HG03039 (cell line): ENCODE data around the gene ARHGEF40.

Experiments
- ATAC-seq: cut with Tn5 transposase; IDR thresholded peaks from one replicate; pipeline ENCODE4 v1.9.1; 2021; ENCODE audit warnings: mild to moderate bottlenecking, moderate library complexity; ENCODE audit not compliant: unreplicated experiment

Gene ARHGEF40

GRCh38 chr14:21070083-21070609, at the start of gene ARHGEF40:
TSS of gene ARHGEF40 (plus strand) at chr14:21070304. CDS start at chr14:21070397, 93 bp downstream.
- no peak for ATAC-seq

- no peak for ATAC-seq
Measured at GRCh38 chr14:21020977-21021545, 49.0 kb upstream of the ARHGEF40 start.

- no peak for ATAC-seq
Measured at GRCh38 chr14:21022686-21023085, 47.4 kb upstream of the ARHGEF40 start.

GRCh38 chr14:21023174-21023573, 46.9 kb upstream of the ARHGEF40 start:
- ATAC-seq, result no peak

DNA sequence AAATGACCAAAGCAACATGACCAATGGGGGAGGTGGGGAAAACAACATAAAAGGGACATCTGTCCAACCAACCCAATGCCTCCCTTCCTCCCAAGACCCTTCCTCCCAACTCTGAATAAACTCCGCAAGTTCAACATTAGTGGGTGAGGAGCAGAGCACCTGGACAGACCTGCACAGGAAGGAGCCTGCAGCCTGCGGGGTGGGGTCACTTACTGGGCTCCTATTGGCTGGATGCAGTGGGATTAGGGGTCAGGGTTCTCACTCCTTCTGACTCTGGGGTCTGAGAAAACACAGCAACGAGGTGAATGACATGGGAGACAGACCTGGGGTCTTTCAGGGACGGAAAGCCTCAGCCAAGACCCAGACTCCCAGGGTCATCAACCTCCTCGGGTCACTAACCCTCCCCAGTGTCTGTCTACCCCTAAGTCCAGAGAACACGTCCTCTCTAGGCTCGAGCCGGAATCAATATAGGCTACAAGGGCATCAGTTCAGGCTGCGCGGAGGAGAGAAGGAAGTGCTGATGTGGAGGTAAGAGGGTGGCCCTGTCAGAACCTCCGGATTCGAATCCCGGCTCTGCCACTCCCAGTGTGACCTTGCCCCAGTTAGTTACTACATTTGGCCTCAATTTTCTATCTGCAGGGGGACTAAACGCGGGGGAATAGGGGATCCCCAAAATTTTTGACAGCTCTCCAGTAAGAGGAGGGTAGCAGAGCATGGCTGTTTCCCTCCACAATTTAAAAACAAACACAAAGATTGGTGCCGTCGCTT, 46.1 kb upstream of the ARHGEF40 start:
- no peak for ATAC-seq

GRCh38 chr14:21024585-21025370, 45.3 kb upstream of the ARHGEF40 start, which contains the start of gene NDRG2:
TSS of gene NDRG2 (minus strand) at chr14:21025061. CDS start at chr14:21023315, 1,746 bp downstream.
- ATAC-seq, result no peak

- no peak for ATAC-seq
Measured at GRCh38 chr14:21025371-21026273, 44.5 kb upstream of the ARHGEF40 start.

DNA sequence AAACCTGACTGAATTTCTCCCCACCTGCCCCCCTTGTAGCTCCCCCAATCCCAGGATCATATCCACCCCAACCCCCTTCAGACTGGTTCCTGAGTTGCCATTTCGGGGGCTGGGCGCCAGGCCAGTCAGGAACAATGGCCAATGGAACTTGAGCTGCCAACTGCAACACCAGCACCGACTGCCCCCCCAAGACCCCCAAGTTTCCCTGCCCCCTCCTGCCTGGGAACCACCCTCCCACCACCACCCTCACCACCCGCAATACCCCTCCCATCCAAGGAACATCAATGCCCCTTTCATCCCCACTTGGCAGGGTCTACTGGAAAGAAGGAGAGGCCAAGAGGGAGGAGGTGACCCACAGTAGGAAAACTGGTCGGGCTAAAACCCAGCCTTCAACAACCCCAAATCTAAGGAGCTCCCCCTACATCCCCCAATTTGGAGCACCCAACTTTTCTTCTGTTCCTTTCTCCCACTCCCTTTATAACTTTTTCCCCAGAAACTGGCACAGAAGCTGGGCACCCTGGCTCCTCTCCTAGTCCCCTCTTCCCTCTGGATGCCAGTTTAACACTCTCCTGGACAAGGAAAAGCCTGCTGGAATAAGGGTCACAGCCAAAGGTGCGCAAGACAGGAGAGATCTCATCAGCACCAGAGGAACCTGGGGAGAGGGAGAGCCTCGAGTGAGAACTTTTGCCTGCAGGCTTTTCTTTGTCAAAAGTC, 43.7 kb upstream of the ARHGEF40 start:
- ATAC-seq, result no peak

DNA sequence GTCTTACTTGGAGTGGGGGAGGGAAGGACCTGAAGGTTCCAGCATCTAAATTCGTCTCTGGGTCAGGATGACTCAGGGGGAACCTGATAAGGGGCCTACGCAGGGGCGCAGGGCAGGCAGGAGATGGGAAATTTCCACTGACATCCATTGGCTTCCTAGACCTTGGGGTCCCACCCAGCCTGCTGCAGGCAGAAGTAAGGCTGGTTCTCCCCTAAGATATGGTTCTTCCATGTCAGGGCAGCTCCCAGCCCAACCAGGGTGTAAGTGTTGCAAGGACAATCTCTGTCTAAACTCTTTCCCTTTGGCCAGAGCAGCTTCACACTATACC, 43.2 kb upstream of the ARHGEF40 start:
- no peak for ATAC-seq

GRCh38 chr14:21029917-21030316, 40.2 kb upstream of the ARHGEF40 start, which contains the start of gene TPPP2:
TSS of gene TPPP2 (plus strand) at chr14:21030217. CDS start at chr14:21030582, 365 bp downstream.
- ATAC-seq, result no peak

- no peak for ATAC-seq
Measured at GRCh38 chr14:21030531-21030930, 39.6 kb upstream of the ARHGEF40 start.

GRCh38 chr14:21032326-21033132, 37.6 kb upstream of the ARHGEF40 start:
- ATAC-seq, result no peak

DNA sequence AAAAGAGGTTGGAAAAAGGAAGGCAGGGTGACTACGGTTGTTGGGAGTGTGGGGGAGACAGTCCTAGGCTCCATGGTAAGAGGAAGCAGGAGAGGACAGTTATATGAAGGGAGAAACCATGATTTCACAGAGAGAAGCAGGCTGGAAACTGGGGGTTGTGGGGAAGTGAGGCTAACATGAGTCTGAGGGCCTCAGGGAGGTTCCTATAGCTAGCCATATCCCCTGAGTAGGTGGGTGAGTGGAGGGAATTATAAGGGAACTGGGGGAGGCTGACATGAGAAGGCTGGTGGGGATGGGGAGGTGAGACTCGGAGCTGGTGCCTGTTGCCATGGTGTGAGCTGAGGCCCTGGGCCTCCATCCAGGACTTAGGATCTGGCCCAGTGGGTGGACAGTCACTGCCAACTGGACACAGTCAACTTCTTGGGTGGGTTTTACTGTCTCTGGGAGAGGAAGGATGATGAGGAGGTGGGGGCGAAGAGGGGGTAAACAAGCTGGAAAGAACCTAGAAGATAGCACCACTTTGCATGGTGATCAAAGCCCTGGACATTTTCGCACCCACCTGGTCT, 36.9 kb upstream of the ARHGEF40 start:
- ATAC-seq, result no peak

- no peak for ATAC-seq
Measured at GRCh38 chr14:21034707-21035106, 35.4 kb upstream of the ARHGEF40 start, which contains the start of gene RNASE13. TSS of gene RNASE13 (minus strand) at chr14:21034807. CDS start at chr14:21034288, 519 bp downstream.

- ATAC-seq, result no peak
Measured at GRCh38 chr14:21036751-21037150, 33.4 kb upstream of the ARHGEF40 start.

DNA sequence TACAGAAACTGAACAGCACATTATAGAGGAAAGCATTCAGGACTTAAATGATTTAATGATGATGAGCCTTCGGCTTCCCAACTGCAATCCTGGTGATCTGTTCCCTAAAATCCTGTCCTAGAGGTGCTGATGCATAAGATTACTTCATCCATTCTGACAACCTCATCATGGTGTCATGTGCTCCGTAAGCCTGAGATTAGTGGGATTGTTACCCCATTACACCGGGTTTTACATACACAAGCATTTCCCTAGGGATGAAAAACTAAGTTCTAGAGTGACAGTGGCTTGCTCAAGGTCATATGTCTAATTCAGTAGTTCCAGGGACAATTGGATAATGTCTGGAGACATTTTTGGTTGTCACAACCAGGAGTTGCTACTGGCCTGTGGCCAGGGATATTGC, 32.9 kb upstream of the ARHGEF40 start:
- ATAC-seq, result no peak

DNA sequence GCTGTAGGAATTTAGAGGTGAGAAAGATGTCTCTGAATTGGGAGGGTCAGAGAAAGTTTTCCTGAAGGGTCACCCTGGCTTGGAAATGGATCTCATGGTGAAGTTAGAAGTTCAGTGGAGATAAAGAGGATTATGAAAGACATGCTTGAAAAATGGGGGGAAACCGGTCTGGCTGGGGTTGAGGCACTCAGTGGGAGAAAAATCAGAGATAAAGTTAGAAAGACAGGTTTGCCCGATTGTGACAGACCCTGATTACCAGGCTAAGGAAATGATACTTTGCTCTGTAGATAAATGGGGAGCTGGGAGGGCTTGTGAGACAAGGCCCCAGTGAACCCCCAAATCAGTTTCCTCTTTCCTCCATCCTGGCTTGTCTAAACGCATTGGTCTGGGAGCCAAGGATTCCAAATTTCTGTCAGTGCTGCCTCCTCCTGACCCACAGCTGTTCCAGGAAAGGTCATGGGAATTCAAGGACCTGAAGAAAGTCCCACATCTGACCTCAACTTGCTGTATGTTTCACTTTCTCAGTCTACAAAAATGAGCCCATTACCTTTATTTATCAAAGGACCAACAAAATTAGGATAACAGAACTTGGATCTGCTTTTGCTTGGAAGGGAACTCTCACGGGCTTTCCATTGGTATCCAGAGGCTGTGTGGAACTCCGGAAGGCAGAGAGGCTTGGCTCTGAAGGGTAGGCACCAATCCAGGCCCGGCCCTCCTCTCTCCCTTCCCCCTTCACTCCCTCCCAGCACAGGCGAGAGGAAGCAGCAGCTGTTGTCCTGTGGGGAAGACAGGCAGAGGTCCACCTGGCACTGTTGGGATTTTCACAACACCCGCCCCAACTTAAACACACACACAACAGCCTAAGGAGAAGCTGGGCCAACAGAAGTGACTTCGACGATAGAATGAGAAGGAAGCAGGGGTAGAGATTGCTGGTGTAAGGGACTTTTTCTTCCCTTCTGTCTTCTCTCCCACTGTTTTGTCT, 31.4 kb upstream of the ARHGEF40 start:
- no peak for ATAC-seq
